GM21528 (cell line): ENCODE measurements around the gene AMY2B.
"Not testable (repeated sequence)": the region's sequence is repeated elsewhere in the genome, so short reads cannot be mapped to it uniquely, and the experiment has no call there.

ENCODE experiments used
- ATAC-seq: cut with Tn5 transposase; IDR thresholded peaks from one replicate; pipeline ENCODE4 v1.9.1; 2021; ENCODE audit warnings: mild to moderate bottlenecking, moderate library complexity; ENCODE audit not compliant: unreplicated experiment, low FRiP score

Gene AMY2B

GRCh38 chr1:103616362-103616761 lies 45.0 kb downstream of the AMY2B start:
- ATAC-seq, result no peak

- ATAC-seq, result not testable (repeated sequence)
Observed at GRCh38 chr1:103616994-103617477, 45.6 kb downstream of the AMY2B start, which contains the start of gene AMY2A. Gene AMY2A, plus strand, starts transcription at chr1:103617427. Its CDS starts 14 bp downstream, at chr1:103617441.

GRCh38 chr1:103627436-103627835 lies 56.0 kb downstream of the AMY2B start:
- not testable (repeated sequence) for ATAC-seq
